SK-N-SH (cell line): ENCODE data around the gene NR2C2.

Experiments
- CTCF ChIP-seq: fragments of 200-600 bp; sonication (generic); IDR thresholded peaks from 2 replicates; pipeline ENCODE4 v1.6.1; 2017; ENCODE audit warnings: antibody characterized with exemption, mild to moderate bottlenecking, moderate library complexity
- EP300 ChIP-seq, 2 experiments: IDR thresholded peaks; 2 replicates each; pipeline versions ENCODE4 v1.4.0 to v1.6.1; 2012; ENCODE audit warnings: borderline replicate concordance in 1 of 2, low read depth in 1 of 2, low read length in 1 of 2
- EZH2phosphoT487 ChIP-seq: fragments of 200-600 bp; sonication (generic); IDR thresholded peaks from 2 replicates; pipeline ENCODE4 v1.6.1; 2017; ENCODE audit warnings: low read depth, mixed run types, mild to moderate bottlenecking, antibody characterized with exemption, moderate library complexity, borderline replicate concordance
- FOXM1 ChIP-seq: IDR thresholded peaks from 2 replicates; pipeline ENCODE4 v1.4.0; 2012; ENCODE audit warnings: low read depth, mild to moderate bottlenecking
- GABPA ChIP-seq: IDR thresholded peaks from 2 replicates; pipeline ENCODE4 v1.4.0; 2012; ENCODE audit warnings: low read depth, mild to moderate bottlenecking
- MAX ChIP-seq: IDR thresholded peaks from 2 replicates; pipeline ENCODE4 v1.4.0; 2012; ENCODE audit warnings: low read depth
- MEF2A ChIP-seq: IDR thresholded peaks from 2 replicates; pipeline ENCODE4 v1.4.0; 2012; ENCODE audit warnings: low read depth, borderline replicate concordance
- NRF1 ChIP-seq: IDR thresholded peaks from 2 replicates; pipeline ENCODE4 v1.6.1; 2012; ENCODE audit warnings: low read depth, mild to moderate bottlenecking, low read length
- RAD21 ChIP-seq: IDR thresholded peaks from 2 replicates; pipeline ENCODE4 v1.6.1; 2012; ENCODE audit warnings: mild to moderate bottlenecking, low read length
- RCOR1 ChIP-seq: fragments of 150-350 bp; IDR thresholded peaks from 2 replicates; pipeline ENCODE4 v1.6.1; 2017; ENCODE audit warnings: antibody characterized with exemption, low read length
- TCF12 ChIP-seq: IDR thresholded peaks from 2 replicates; pipeline ENCODE4 v1.4.0; 2012
- TEAD4 ChIP-seq: IDR thresholded peaks from 2 replicates; pipeline ENCODE4 v1.4.0; 2012; ENCODE audit warnings: mild to moderate bottlenecking, borderline replicate concordance; ENCODE audit not compliant: insufficient read depth
- USF1 ChIP-seq: IDR thresholded peaks from 2 replicates; pipeline ENCODE4 v1.4.0; 2012; ENCODE audit warnings: low read depth, borderline replicate concordance
- USF2 ChIP-seq: fragments of 150-350 bp; IDR thresholded peaks from 2 replicates; pipeline ENCODE4 v1.6.1; 2017; ENCODE audit warnings: antibody characterized with exemption, low read length, low read depth, borderline replicate concordance

GRCh38 chr3:14899993-14900618, 47.3 kb upstream of the NR2C2 start:
- TF ChIP-seq EP300 (IDR thresholded peaks at IDR 0.05; ENCODE audit: borderline replicate concordance in 1 of 2, low read depth in 1 of 2, low read length in 1 of 2) = no peak
- TF ChIP-seq EZH2phosphoT487 = no peak
- TF ChIP-seq TCF12 = no peak
- TF ChIP-seq RAD21 = no peak
- TF ChIP-seq CTCF = no peak
- no peak for TF ChIP-seq GABPA
- TF ChIP-seq MAX = no peak
- TF ChIP-seq NRF1 = no peak
- no peak for TF ChIP-seq FOXM1
- TF ChIP-seq USF1 = no peak
- no peak for TF ChIP-seq USF2
- TF ChIP-seq TEAD4 = no peak
- no peak for TF ChIP-seq MEF2A
- no peak for TF ChIP-seq RCOR1
